ENCODE results near the gene AGPS.
"Not testable (repeated sequence)": the region's sequence is repeated elsewhere in the genome, so short reads cannot be mapped to it uniquely, and the experiment has no call there.

Gene AGPS

GRCh38 chr2:177482195-177482594 lies 89.6 kb downstream of the AGPS start:
- Histone ChIP-seq H3K36me3 (no peaks in the 10 kb centered on the region), H3K9me3 (no peaks in the 10 kb centered on the region), H3K27me3 (no peaks in the 10 kb centered on the region), H3K4me3 (ENCODE audit: low read depth, low read length) (no peak overlapping the region), H3K4me1 (no peaks in the 10 kb centered on the region)
- TF ChIP-seq CTCF (IDR thresholded peaks at IDR 0.05; ENCODE audit: low read depth, low read length), result no peak
- no peak for DNase-seq

GRCh38 chr2:177483531-177483930 lies 91.0 kb downstream of the AGPS start:
- Histone ChIP-seq H3K27me3 (no peaks in the 10 kb centered on the region), H3K4me3 (ENCODE audit: low read depth, low read length) (no peak overlapping the region), H3K4me1 (no peaks in the 10 kb centered on the region), H3K36me3 (no peaks in the 10 kb centered on the region), H3K9me3 (no peaks in the 10 kb centered on the region)
- no peak for TF ChIP-seq CTCF (IDR thresholded peaks at IDR 0.05; ENCODE audit: low read depth, low read length)
- DNase-seq, result no peak

- H3K27me3 ChIP-seq, result no peaks in the 10 kb centered on the region
- TF ChIP-seq CTCF (IDR thresholded peaks at IDR 0.05; ENCODE audit: low read depth, low read length), result no peak
- no peak for DNase-seq
- no peaks in the 10 kb centered on the region for H3K36me3 ChIP-seq
- no peaks in the 10 kb centered on the region for H3K4me1 ChIP-seq
- no peak overlapping the region for H3K4me3 ChIP-seq (ENCODE audit: low read depth, low read length)
- no peaks in the 10 kb centered on the region for H3K9me3 ChIP-seq
Observed at GRCh38 chr2:177484180-177484795, 91.7 kb downstream of the AGPS start.

GRCh38 chr2:177485657-177486056 lies 93.1 kb downstream of the AGPS start:
- not testable (repeated sequence) for H3K4me1 ChIP-seq; H3K9me3 ChIP-seq; H3K4me3 ChIP-seq (ENCODE audit: low read depth, low read length); DNase-seq; H3K36me3 ChIP-seq; H3K27me3 ChIP-seq

GRCh38 chr2:177489719-177490301 lies 97.2 kb downstream of the AGPS start:
- Histone ChIP-seq H3K27me3 (no peaks in the 10 kb centered on the region), H3K4me3 (ENCODE audit: low read depth, low read length) (no peak overlapping the region), H3K36me3 (no peaks in the 10 kb centered on the region), H3K9me3 (no peaks in the 10 kb centered on the region), H3K4me1 (no peaks in the 10 kb centered on the region)
- peak; percentile 56 for TF ChIP-seq CTCF (IDR thresholded peaks at IDR 0.05; ENCODE audit: low read depth, low read length)
- peak; percentile 23 for DNase-seq

- TF ChIP-seq CTCF (IDR thresholded peaks at IDR 0.05; ENCODE audit: low read depth, low read length), result no peak
- DNase-seq, result no peak
- Histone ChIP-seq H3K9me3 (no peaks in the 10 kb centered on the region), H3K4me1 (no peaks in the 10 kb centered on the region), H3K27me3 (no peaks in the 10 kb centered on the region), H3K4me3 (ENCODE audit: low read depth, low read length) (no peak overlapping the region), H3K36me3 (no peaks in the 10 kb centered on the region)
Observed at GRCh38 chr2:177495945-177496344, 103.4 kb downstream of the AGPS start.

Data from BE2C (cell line).